HEK293 (cell line): ENCODE data around the gene HBEGF.

ENCODE experiments used
- FEZF1 ChIP-seq: fragments of 450-650 bp; formaldehyde crosslinking; IDR thresholded peaks from 2 replicates; pipeline ENCODE4 v1.5.1; 2016; ENCODE audit warnings: missing biosample characterization, missing genetic modification characterization
- INSM2 ChIP-seq: fragments of 450-650 bp; formaldehyde crosslinking; IDR thresholded peaks from 2 replicates; pipeline ENCODE4 v1.5.1; 2016; ENCODE audit warnings: missing biosample characterization, missing genetic modification characterization
- KLF1 ChIP-seq: fragments of 450-650 bp; formaldehyde crosslinking; IDR thresholded peaks from 2 replicates; pipeline ENCODE4 v1.5.1; 2016; ENCODE audit warnings: missing biosample characterization, missing genetic modification characterization
- PRDM1 ChIP-seq: fragments of 450-650 bp; formaldehyde crosslinking; IDR thresholded peaks from 2 replicates; pipeline ENCODE4; 2016; ENCODE audit warnings: missing biosample characterization, missing genetic modification characterization
- SALL2 ChIP-seq: fragments of 450-650 bp; formaldehyde crosslinking; IDR thresholded peaks from 2 replicates; pipeline ENCODE4 v1.5.0; 2017; ENCODE audit warnings: missing biosample characterization, mild to moderate bottlenecking, missing genetic modification characterization, borderline replicate concordance
- TRIM28 ChIP-seq: IDR thresholded peaks from 2 replicates; pipeline ENCODE4 v1.6.1; 2011; ENCODE audit warnings: low read length, control low read depth, borderline replicate concordance
- ZBTB1 ChIP-seq: fragments of 450-650 bp; formaldehyde crosslinking; IDR thresholded peaks from 2 replicates; pipeline ENCODE4 v1.5.1; 2016; ENCODE audit warnings: missing biosample characterization, missing genetic modification characterization
- ZFP69B ChIP-seq: fragments of 450-650 bp; formaldehyde crosslinking; IDR thresholded peaks from 2 replicates; pipeline ENCODE4 v1.5.1; 2016; ENCODE audit warnings: missing biosample characterization, missing genetic modification characterization
- ZNF10 ChIP-seq: fragments of 450-650 bp; formaldehyde crosslinking; IDR thresholded peaks from 2 replicates; pipeline ENCODE4 v1.5.1; 2017; ENCODE audit warnings: missing biosample characterization, missing genetic modification characterization
- ZNF157 ChIP-seq: fragments of 450-650 bp; formaldehyde crosslinking; IDR thresholded peaks from 2 replicates; pipeline ENCODE4 v1.5.1; 2016; ENCODE audit warnings: missing biosample characterization, missing genetic modification characterization
- ZNF169 ChIP-seq: fragments of 450-650 bp; formaldehyde crosslinking; IDR thresholded peaks from 2 replicates; pipeline ENCODE4 v1.5.1; 2016; ENCODE audit warnings: missing biosample characterization, missing genetic modification characterization
- ZNF174 ChIP-seq: fragments of 450-650 bp; formaldehyde crosslinking; IDR thresholded peaks from 2 replicates; pipeline ENCODE4 v1.5.0; 2017; ENCODE audit warnings: missing biosample characterization, mild to moderate bottlenecking, missing genetic modification characterization
- ZNF211 ChIP-seq: fragments of 450-650 bp; formaldehyde crosslinking; IDR thresholded peaks from 2 replicates; pipeline ENCODE4 v1.5.1; 2016; ENCODE audit warnings: low read depth, missing biosample characterization, missing genetic modification characterization
- ZNF223 ChIP-seq: fragments of 450-650 bp; formaldehyde crosslinking; IDR thresholded peaks from 2 replicates; pipeline ENCODE4 v1.5.1; 2016; ENCODE audit warnings: missing biosample characterization, missing genetic modification characterization
- ZNF354C ChIP-seq: fragments of 450-650 bp; formaldehyde crosslinking; IDR thresholded peaks from 2 replicates; pipeline ENCODE4 v1.5.1; 2016; ENCODE audit warnings: missing biosample characterization, missing genetic modification characterization, low read depth, borderline replicate concordance
- ZNF501 ChIP-seq: fragments of 450-650 bp; formaldehyde crosslinking; IDR thresholded peaks from 2 replicates; pipeline ENCODE4 v1.5.1; 2016; ENCODE audit warnings: missing biosample characterization, missing genetic modification characterization
- ZNF514 ChIP-seq: fragments of 450-650 bp; formaldehyde crosslinking; IDR thresholded peaks from 2 replicates; pipeline ENCODE4 v1.5.1; 2016; ENCODE audit warnings: missing biosample characterization, missing genetic modification characterization
- ZNF585B ChIP-seq: fragments of 450-650 bp; formaldehyde crosslinking; IDR thresholded peaks from 2 replicates; pipeline ENCODE4 v1.5.1; 2016; ENCODE audit warnings: missing biosample characterization, missing genetic modification characterization
- ZNF654 ChIP-seq: fragments of 450-650 bp; formaldehyde crosslinking; IDR thresholded peaks from 2 replicates; pipeline ENCODE4 v1.5.1; 2016; ENCODE audit warnings: low read depth, missing biosample characterization, missing genetic modification characterization
- ZNF692 ChIP-seq: fragments of 450-650 bp; formaldehyde crosslinking; IDR thresholded peaks from 2 replicates; pipeline ENCODE4 v1.5.1; 2016; ENCODE audit warnings: missing biosample characterization, missing genetic modification characterization
- ZNF747 ChIP-seq: fragments of 450-650 bp; formaldehyde crosslinking; IDR thresholded peaks from 2 replicates; pipeline ENCODE4 v1.5.1; 2016; ENCODE audit warnings: missing biosample characterization, missing genetic modification characterization
- ZNF768 ChIP-seq: fragments of 450-650 bp; formaldehyde crosslinking; IDR thresholded peaks from 2 replicates; pipeline ENCODE4 v1.5.1; 2018; ENCODE audit warnings: missing biosample characterization, mild to moderate bottlenecking, missing genetic modification characterization
- ZNF777 ChIP-seq: fragments of 450-650 bp; formaldehyde crosslinking; IDR thresholded peaks from 2 replicates; pipeline ENCODE4 v1.5.1; 2017; ENCODE audit warnings: missing biosample characterization, missing genetic modification characterization, borderline replicate concordance
- ZNF785 ChIP-seq: fragments of 450-650 bp; formaldehyde crosslinking; IDR thresholded peaks from 2 replicates; pipeline ENCODE4 v1.5.1; 2016; ENCODE audit warnings: missing biosample characterization, missing genetic modification characterization
- ZNF792 ChIP-seq: fragments of 450-650 bp; formaldehyde crosslinking; IDR thresholded peaks from 2 replicates; pipeline ENCODE4 v1.5.1; 2016; ENCODE audit warnings: missing biosample characterization, missing genetic modification characterization
- TF ChIP-seq, protein P1 (sequence below): fragments of 450-650 bp; formaldehyde crosslinking; optimal IDR thresholded peaks from 2 replicates; pipeline ENCODE3; 2016; ENCODE audit warnings: missing biosample characterization, mild to moderate bottlenecking, missing genetic modification characterization
- TF ChIP-seq, protein P2 (sequence below): fragments of 450-650 bp; formaldehyde crosslinking; IDR thresholded peaks from 2 replicates; pipeline ENCODE4 v1.5.1; 2016; ENCODE audit warnings: missing biosample characterization, missing genetic modification characterization
- TF ChIP-seq, protein P3 (sequence below): fragments of 450-650 bp; formaldehyde crosslinking; IDR thresholded peaks from 2 replicates; pipeline ENCODE4 v1.5.1; 2016; ENCODE audit warnings: missing biosample characterization, missing genetic modification characterization
- TF ChIP-seq, protein P4 (sequence below): fragments of 450-650 bp; formaldehyde crosslinking; IDR thresholded peaks from 2 replicates; pipeline ENCODE4 v1.5.1; 2017; ENCODE audit warnings: missing biosample characterization, missing genetic modification characterization
- TF ChIP-seq, protein P5 (sequence below): fragments of 450-650 bp; formaldehyde crosslinking; IDR thresholded peaks from 2 replicates; pipeline ENCODE4 v1.5.1; 2016; ENCODE audit warnings: missing biosample characterization, missing genetic modification characterization

Gene HBEGF

GRCh38 chr5:140346348-140347221, at the start of gene HBEGF (continued):
- TF ChIP-seq ZNF747 (tag by site-specific recombination), result no peak
- no peak for TF ChIP-seq ZNF10 (tag by site-specific recombination)
- no peak for TF ChIP-seq ZBTB1
- TF ChIP-seq ZNF585B (tag by site-specific recombination), result no peak
- peak; percentile 23; the same call in 1 of the 2 replicates for TF ChIP-seq INSM2 (tag by site-specific recombination)
- no peak for TF ChIP-seq ZNF169
- no peak for TF ChIP-seq PRDM1 (tag by site-specific recombination)
- no peak for TF ChIP-seq ZNF785
- TF ChIP-seq ZNF174 (tag by site-specific recombination), result no peak
- 0 out of 2 replicates have a peak, but pooled peaks have one; percentile 8 for TF ChIP-seq ZNF223 (tag by site-specific recombination)
- TF ChIP-seq, protein P1, sequence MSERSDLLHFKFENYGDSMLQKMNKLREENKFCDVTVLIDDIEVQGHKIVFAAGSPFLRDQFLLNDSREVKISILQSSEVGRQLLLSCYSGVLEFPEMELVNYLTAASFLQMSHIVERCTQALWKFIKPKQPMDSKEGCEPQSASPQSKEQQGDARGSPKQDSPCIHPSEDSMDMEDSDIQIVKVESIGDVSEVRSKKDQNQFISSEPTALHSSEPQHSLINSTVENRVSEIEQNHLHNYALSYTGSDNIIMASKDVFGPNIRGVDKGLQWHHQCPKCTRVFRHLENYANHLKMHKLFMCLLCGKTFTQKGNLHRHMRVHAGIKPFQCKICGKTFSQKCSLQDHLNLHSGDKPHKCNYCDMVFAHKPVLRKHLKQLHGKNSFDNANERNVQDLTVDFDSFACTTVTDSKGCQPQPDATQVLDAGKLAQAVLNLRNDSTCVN (tag by site-specific recombination), result peak; percentile 92
- TF ChIP-seq KLF1, result 0 out of 2 replicates have a peak, but pooled peaks have one; percentile 6
- no peak for TF ChIP-seq SALL2
- peak; percentile 70; the same call in 1 of the 2 replicates for TF ChIP-seq ZNF501
- TF ChIP-seq FEZF1 (tag by site-specific recombination), result no peak
- peak; percentile 71; the same call in 1 of the 2 replicates for TF ChIP-seq ZNF692
- TF ChIP-seq, protein P2, sequence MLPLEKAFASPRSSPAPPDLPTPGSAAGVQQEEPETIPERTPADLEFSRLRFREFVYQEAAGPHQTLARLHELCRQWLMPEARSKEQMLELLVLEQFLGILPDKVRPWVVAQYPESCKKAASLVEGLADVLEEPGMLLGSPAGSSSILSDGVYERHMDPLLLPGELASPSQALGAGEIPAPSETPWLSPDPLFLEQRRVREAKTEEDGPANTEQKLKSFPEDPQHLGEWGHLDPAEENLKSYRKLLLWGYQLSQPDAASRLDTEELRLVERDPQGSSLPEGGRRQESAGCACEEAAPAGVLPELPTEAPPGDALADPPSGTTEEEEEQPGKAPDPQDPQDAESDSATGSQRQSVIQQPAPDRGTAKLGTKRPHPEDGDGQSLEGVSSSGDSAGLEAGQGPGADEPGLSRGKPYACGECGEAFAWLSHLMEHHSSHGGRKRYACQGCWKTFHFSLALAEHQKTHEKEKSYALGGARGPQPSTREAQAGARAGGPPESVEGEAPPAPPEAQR (tag by site-specific recombination), result no peak
- TF ChIP-seq, protein P3, sequence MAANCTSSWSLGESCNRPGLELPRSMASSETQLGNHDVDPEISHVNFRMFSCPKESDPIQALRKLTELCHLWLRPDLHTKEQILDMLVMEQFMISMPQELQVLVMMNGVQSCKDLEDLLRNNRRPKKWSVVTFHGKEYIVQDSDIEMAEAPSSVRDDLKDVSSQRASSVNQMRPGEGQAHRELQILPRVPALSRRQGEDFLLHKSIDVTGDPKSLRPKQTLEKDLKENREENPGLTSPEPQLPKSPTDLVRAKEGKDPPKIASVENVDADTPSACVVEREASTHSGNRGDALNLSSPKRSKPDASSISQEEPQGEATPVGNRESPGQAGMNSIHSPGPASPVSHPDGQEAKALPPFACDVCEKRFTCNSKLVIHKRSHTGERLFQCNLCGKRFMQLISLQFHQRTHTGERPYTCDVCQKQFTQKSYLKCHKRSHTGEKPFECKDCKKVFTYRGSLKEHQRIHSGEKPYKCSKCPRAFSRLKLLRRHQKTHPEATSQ, result no peak
- TF ChIP-seq, protein P4, sequence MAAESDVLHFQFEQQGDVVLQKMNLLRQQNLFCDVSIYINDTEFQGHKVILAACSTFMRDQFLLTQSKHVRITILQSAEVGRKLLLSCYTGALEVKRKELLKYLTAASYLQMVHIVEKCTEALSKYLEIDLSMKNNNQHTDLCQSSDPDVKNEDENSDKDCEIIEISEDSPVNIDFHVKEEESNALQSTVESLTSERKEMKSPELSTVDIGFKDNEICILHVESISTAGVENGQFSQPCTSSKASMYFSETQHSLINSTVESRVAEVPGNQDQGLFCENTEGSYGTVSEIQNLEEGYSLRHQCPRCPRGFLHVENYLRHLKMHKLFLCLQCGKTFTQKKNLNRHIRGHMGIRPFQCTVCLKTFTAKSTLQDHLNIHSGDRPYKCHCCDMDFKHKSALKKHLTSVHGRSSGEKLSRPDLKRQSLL (tag by site-specific recombination), result no peak; the same call in 1 of the 2 replicates
- TF ChIP-seq ZNF792 (tag by site-specific recombination), result no peak
- TF ChIP-seq ZFP69B, result no peak; the same call in none of the 2 replicates
- no peak for TF ChIP-seq ZNF768
- TF ChIP-seq TRIM28, result no peak
- TF ChIP-seq ZNF354C (tag by site-specific recombination), result no peak
- TF ChIP-seq ZNF777, result no peak
- TF ChIP-seq ZNF211 (tag by site-specific recombination), result no peak
- TF ChIP-seq ZNF157 (tag by site-specific recombination), result no peak
- no peak for TF ChIP-seq ZNF654
- TF ChIP-seq, protein P5, sequence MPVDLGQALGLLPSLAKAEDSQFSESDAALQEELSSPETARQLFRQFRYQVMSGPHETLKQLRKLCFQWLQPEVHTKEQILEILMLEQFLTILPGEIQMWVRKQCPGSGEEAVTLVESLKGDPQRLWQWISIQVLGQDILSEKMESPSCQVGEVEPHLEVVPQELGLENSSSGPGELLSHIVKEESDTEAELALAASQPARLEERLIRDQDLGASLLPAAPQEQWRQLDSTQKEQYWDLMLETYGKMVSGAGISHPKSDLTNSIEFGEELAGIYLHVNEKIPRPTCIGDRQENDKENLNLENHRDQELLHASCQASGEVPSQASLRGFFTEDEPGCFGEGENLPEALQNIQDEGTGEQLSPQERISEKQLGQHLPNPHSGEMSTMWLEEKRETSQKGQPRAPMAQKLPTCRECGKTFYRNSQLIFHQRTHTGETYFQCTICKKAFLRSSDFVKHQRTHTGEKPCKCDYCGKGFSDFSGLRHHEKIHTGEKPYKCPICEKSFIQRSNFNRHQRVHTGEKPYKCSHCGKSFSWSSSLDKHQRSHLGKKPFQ (tag by site-specific recombination), result no peak
- no peak for TF ChIP-seq ZNF514 (tag by site-specific recombination)
